MM.1S (cell line): ENCODE measurements around the gene KLHL2.
"Not testable (repeated sequence)": the region's sequence is repeated elsewhere in the genome, so short reads cannot be mapped to it uniquely, and the experiment has no call there.

Experiments used
- CTCF ChIP-seq: fragments of 300-600 bp; sonication (generic); IDR thresholded peaks from 2 replicates; pipeline ENCODE4 v1.5.1; 2016; ENCODE audit warnings: antibody characterized with exemption, low read length, mixed read lengths
- EZH2phosphoT487 ChIP-seq: fragments of 300-600 bp; sonication (generic); IDR thresholded peaks from 2 replicates; pipeline ENCODE4 v1.6.1; 2018; ENCODE audit warnings: antibody characterized with exemption, low read length

GRCh38 chr4:165256074-165256659, 48.8 kb downstream of the KLHL2 start:
- not testable (repeated sequence) for TF ChIP-seq CTCF, EZH2phosphoT487
